PC-9 (cell line): ENCODE data around the gene ZBTB7C. TPM values are rescaled to one million over a fixed set of nuclear protein-coding genes. Genes with fewer than 3 reads are reported as not detected.
A peak's percentile ranks its signal among the peaks of the same experiment; 100 is the strongest.

Source experiments
- BruUV-seq: library from RNA; stranded (reverse); fragments of 400-500 nt; replicated peaks from 2 replicates; lab custom pipeline; 2021; lab: Mats Ljungman, UMichigan
- CTCF ChIA-PET: fragments of 300-600 bp; sonication (Branson Sonifier 250); formaldehyde crosslinking; loops from one replicate; lab custom pipeline; 2022; ENCODE audit warnings: antibody characterized with exemption; lab: Charles Lee
- POLR2A ChIA-PET: fragments of 300-600 bp; sonication (Branson Sonifier 250); formaldehyde crosslinking; loops from one replicate; lab custom pipeline; 2022; ENCODE audit warnings: antibody characterized with exemption; ENCODE audit not compliant: unreplicated experiment; lab: Charles Lee
- DNase-seq, 2 experiments: peaks; one replicate each; pipeline versions ENCODE4 v3.0.0 to v3.0.0-alpha.2; 2015 to 2022; ENCODE audit warnings: mixed read lengths in 1 of 2
- H2AFZ ChIP-seq: fragments of 200-600 bp; sonication (generic); 2 replicates; pipeline ENCODE4 v1.8.1; 2017; ENCODE audit warnings: antibody characterized with exemption
- H3F3A ChIP-seq: fragments of 200-600 bp; sonication (generic); 2 replicates; pipeline ENCODE4 v1.8.1; 2017; ENCODE audit warnings: antibody characterized with exemption, mild to moderate bottlenecking, low read depth; ENCODE audit not compliant: insufficient read depth
- H3K27ac ChIP-seq: fragments of 200-600 bp; sonication (generic); 2 replicates; pipeline ENCODE4 v1.6.1; 2016; ENCODE audit warnings: mixed run types
- H3K27me3 ChIP-seq: fragments of 200-600 bp; sonication (generic); 2 replicates; pipeline ENCODE4 v1.6.1; 2016; ENCODE audit warnings: low read depth, mixed run types; ENCODE audit not compliant: insufficient read depth
- H3K36me3 ChIP-seq: fragments of 200-600 bp; sonication (generic); 2 replicates; pipeline ENCODE4 v1.6.1; 2016; ENCODE audit warnings: low read depth, mixed run types
- H3K4me1 ChIP-seq: fragments of 200-600 bp; sonication (generic); replicated peaks from 2 replicates; pipeline ENCODE4 v1.6.1; 2016; ENCODE audit warnings: mixed run types; ENCODE audit not compliant: insufficient read depth
- H3K4me2 ChIP-seq: fragments of 200-600 bp; sonication (generic); 2 replicates; pipeline ENCODE4 v1.6.1; 2017; ENCODE audit warnings: mixed run types
- H3K4me3 ChIP-seq: fragments of 200-600 bp; sonication (generic); 2 replicates; pipeline ENCODE4 v1.6.1; 2016; ENCODE audit warnings: mixed run types
- H3K79me2 ChIP-seq: fragments of 200-600 bp; sonication (generic); 2 replicates; pipeline ENCODE4 v1.6.1; 2017; ENCODE audit warnings: low read depth, mixed run types
- H3K9me2 ChIP-seq: fragments of 200-600 bp; sonication (generic); 2 replicates; pipeline ENCODE4 v1.8.1; 2017; ENCODE audit warnings: mild to moderate bottlenecking; ENCODE audit not compliant: insufficient read depth
- H3K9me3 ChIP-seq: fragments of 200-600 bp; sonication (generic); 2 replicates; pipeline ENCODE4 v1.8.1; 2016; ENCODE audit warnings: low read depth; ENCODE audit not compliant: insufficient read depth
- H4K20me1 ChIP-seq: fragments of 200-600 bp; sonication (generic); 2 replicates; pipeline ENCODE4 v1.8.1; 2017; ENCODE audit not compliant: insufficient read depth
- EZH2 ChIP-seq: fragments of 200-600 bp; sonication (generic); IDR thresholded peaks from 2 replicates; pipeline ENCODE4 v1.8.0; 2017; ENCODE audit warnings: antibody characterized with exemption, low read depth
- intact Hi-C: fragments of 100-400 bp; cut with micrococcal nuclease; formaldehyde crosslinking; loops from one replicate; pipeline ENCODE4 v1.10.0; 2022; ENCODE audit not compliant: unreplicated experiment
- total RNA-seq: library from RNA; stranded (reverse); gene quantifications from 2 replicates; pipeline ENCODE4 v1.2.3, GENCODE V29; 2021
- TF ChIP-seq, protein P1 (sequence below): fragments of 200-600 bp; sonication (generic); conservative IDR thresholded peaks from 2 replicates; pipeline ENCODE4 v1.6.1; 2017; ENCODE audit warnings: mixed run types, antibody characterized with exemption, mild to moderate bottlenecking, moderate library complexity

The ZBTB7C gene
- total RNA-seq, 1 experiment from 2014 or later = not detected

DNA sequence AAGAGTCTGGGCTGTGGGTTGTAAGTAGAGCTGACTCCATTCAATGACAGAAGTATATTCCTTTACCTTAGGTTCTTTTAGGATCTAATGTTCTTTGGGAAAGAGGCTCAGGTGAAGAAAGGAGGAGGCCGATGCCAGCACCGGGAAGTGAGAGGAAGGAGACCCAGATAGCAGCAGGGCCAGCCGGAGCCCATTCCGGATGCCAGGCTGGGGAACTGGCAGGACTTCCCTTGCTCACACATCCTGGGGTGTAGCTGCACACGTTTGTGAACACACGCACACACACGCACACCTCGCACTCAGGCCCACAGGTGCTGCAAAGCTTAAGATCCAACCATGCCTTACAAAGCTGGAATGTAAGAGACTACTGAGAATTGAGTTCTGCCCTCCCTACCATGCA, 383.0 kb downstream of the ZBTB7C start:
- H3K4me2 ChIP-seq = no peak overlapping the region
- BruUV-seq = no TSS peak
- no peaks in the 10 kb centered on the region for H3K9me2 ChIP-seq
- TF ChIP-seq, protein P1, sequence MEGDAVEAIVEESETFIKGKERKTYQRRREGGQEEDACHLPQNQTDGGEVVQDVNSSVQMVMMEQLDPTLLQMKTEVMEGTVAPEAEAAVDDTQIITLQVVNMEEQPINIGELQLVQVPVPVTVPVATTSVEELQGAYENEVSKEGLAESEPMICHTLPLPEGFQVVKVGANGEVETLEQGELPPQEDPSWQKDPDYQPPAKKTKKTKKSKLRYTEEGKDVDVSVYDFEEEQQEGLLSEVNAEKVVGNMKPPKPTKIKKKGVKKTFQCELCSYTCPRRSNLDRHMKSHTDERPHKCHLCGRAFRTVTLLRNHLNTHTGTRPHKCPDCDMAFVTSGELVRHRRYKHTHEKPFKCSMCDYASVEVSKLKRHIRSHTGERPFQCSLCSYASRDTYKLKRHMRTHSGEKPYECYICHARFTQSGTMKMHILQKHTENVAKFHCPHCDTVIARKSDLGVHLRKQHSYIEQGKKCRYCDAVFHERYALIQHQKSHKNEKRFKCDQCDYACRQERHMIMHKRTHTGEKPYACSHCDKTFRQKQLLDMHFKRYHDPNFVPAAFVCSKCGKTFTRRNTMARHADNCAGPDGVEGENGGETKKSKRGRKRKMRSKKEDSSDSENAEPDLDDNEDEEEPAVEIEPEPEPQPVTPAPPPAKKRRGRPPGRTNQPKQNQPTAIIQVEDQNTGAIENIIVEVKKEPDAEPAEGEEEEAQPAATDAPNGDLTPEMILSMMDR = no peak
- TF ChIP-seq EZH2 = no peak
- H3K4me3 ChIP-seq = no peak overlapping the region
- ChIA-PET CTCF (no interaction called here), POLR2A (no interaction called here)
- peaks cover 15% of the 10 kb centered on the region; the same call in 1 of the 2 replicates for H3F3A ChIP-seq
- H3K27ac ChIP-seq = no peak overlapping the region
- no peaks in the 10 kb centered on the region; the same call in 1 of the 2 replicates for H4K20me1 ChIP-seq
- H3K27me3 ChIP-seq = 0 out of 2 replicates have a peak, but pooled peaks cover 1% of the 10 kb centered on the region
- no peaks in the 10 kb centered on the region for H3K79me2 ChIP-seq
- no peaks in the 10 kb centered on the region for H3K9me3 ChIP-seq
- peaks cover 36% of the 10 kb centered on the region for H3K4me1 ChIP-seq
- no peak overlapping the region for H2AFZ ChIP-seq
- intact Hi-C loops = no loop called here
- no peak for DNase-seq
- H3K36me3 ChIP-seq = no peaks in the 10 kb centered on the region

DNA sequence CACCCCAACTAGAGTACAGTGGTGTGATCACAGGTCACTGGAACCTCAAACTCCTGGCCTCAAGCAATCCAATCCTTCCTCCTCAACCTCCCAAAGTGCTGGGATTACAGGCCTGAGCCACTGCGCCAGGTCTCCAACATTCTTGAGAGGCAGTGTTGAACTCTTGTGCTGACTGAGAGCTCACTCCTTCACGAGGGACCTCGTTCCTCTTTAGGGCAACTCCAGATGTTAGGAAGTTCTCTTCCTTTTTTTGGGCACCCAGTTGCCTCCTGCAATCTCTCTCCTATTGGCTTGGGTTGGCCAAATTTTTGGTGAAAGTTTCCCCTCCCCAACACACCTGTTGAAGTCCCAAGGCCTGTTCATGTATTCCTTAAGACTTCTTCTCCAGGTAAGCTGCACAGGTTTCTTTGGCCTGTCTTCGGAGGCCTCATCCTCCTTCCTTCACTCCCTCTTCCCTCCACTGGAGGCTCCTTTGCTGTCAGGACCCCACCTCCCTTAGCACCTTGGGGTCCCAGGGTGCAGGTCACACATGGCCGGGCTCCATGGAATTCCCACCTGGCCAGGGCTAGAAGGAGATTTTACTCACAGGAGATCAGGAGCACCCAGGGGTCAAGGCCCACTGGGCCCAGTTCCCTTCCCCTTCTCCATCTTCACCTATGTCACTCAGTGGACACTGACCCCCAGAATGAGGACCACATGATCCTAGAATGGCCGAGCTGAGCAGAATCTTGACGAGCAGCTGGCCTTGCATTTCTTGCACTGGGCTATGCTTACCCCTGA, 384.1 kb downstream of the ZBTB7C start:
- Histone ChIP-seq H3K9me3 (no peaks in the 10 kb centered on the region), H3K4me3 (no peak overlapping the region), H3K27me3 (peaks cover 10% of the 10 kb centered on the region; the same call in 1 of the 2 replicates), H3K27ac (no peak overlapping the region), H4K20me1 (no peaks in the 10 kb centered on the region; the same call in 1 of the 2 replicates), H3K36me3 (no peaks in the 10 kb centered on the region), H3K4me2 (no peak overlapping the region), H3K79me2 (no peaks in the 10 kb centered on the region), H3F3A (peaks cover 12% of the 10 kb centered on the region; the same call in 1 of the 2 replicates), H2AFZ (no peak overlapping the region), H3K9me2 (no peaks in the 10 kb centered on the region), H3K4me1 (peaks cover 36% of the 10 kb centered on the region)
- ChIA-PET CTCF (no interaction called here), POLR2A (no interaction called here)
- intact Hi-C loops = loop anchor here (5.0 kb wide), 2 partner anchors 442 to 637 kb away; no protein-coding TSS in a partner anchor
- no TSS peak for BruUV-seq
- no peak for DNase-seq
- TF ChIP-seq EZH2 = no peak
- TF ChIP-seq, protein P1 = no peak

DNA sequence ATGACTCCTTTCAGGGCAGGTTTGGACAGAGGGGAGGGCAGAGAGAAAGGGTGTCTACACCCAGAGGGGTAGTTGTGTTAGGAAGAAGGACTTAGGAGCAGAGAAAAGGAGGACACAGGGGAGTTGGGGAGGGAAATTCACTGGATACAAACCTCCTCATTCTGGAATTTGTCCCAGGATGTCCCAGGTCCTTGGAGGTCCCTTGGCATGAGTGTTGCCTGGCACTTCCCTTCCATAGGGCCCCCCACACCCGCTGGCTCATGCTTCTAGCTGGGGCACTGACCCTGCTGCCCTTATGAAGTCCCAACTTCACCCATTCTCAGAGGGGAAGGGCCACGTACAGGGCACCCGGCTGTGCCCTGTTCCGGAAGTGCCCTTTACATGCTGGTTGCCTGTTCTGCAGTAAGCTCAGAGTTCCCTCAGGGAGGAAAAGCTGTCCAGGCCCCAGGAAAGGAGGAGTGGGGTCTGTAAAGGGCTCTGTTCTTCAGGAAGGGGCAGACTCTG, 385.1 kb downstream of the ZBTB7C start:
- Histone ChIP-seq H3K27ac (no peak overlapping the region), H3F3A (peaks cover 11% of the 10 kb centered on the region; the same call in 1 of the 2 replicates), H3K4me2 (peak overlapping the region; percentile 44), H3K27me3 (peaks cover 10% of the 10 kb centered on the region; the same call in 1 of the 2 replicates), H2AFZ (no peak overlapping the region), H3K9me2 (no peaks in the 10 kb centered on the region), H3K9me3 (no peaks in the 10 kb centered on the region), H4K20me1 (no peaks in the 10 kb centered on the region; the same call in 1 of the 2 replicates), H3K4me3 (no peak overlapping the region), H3K4me1 (peaks cover 35% of the 10 kb centered on the region), H3K79me2 (no peaks in the 10 kb centered on the region), H3K36me3 (no peaks in the 10 kb centered on the region)
- POLR2A ChIA-PET = no interaction called here
- DNase-seq = no peak
- CTCF ChIA-PET = interaction anchor here (0.6 kb wide), 1 partner anchor 211 kb away, joined by 3 read pairs; no protein-coding TSS in a partner anchor
- no TSS peak for BruUV-seq
- no peak for TF ChIP-seq EZH2
- TF ChIP-seq, protein P1 = peak; percentile 3; the same call in 1 of the 2 replicates
- intact Hi-C loops = loop anchor here (5.0 kb wide), 2 partner anchors 443 to 638 kb away; no protein-coding TSS in a partner anchor
